ENCODE results near the gene SIDT2. TPM values are rescaled to one million over a fixed set of nuclear protein-coding genes. Genes with fewer than 3 reads are reported as not detected.
"Not testable (repeated sequence)": the region's sequence is repeated elsewhere in the genome, so short reads cannot be mapped to it uniquely, and the experiment has no call there.

SIDT2 gene
- total RNA-seq, 1 donor = 32.0 TPM

GRCh38 chr11:117201658-117202305, 23.2 kb downstream of the SIDT2 start:
- no peak for DNase-seq (ENCODE audit: low read depth in 2 of 3, low spot score in 2 of 3)

GRCh38 chr11:117202386-117203068, 24.0 kb downstream of the SIDT2 start:
- DNase-seq (ENCODE audit: low read depth in 2 of 3, low spot score in 2 of 3) = no peak

- no peak for DNase-seq (ENCODE audit: low read depth in 2 of 3, low spot score in 2 of 3)
Measured at GRCh38 chr11:117203069-117203407, 24.5 kb downstream of the SIDT2 start.

GRCh38 chr11:117204283-117205080, 25.9 kb downstream of the SIDT2 start:
- DNase-seq (ENCODE audit: low read depth in 2 of 3, low spot score in 2 of 3) = no peak

DNA sequence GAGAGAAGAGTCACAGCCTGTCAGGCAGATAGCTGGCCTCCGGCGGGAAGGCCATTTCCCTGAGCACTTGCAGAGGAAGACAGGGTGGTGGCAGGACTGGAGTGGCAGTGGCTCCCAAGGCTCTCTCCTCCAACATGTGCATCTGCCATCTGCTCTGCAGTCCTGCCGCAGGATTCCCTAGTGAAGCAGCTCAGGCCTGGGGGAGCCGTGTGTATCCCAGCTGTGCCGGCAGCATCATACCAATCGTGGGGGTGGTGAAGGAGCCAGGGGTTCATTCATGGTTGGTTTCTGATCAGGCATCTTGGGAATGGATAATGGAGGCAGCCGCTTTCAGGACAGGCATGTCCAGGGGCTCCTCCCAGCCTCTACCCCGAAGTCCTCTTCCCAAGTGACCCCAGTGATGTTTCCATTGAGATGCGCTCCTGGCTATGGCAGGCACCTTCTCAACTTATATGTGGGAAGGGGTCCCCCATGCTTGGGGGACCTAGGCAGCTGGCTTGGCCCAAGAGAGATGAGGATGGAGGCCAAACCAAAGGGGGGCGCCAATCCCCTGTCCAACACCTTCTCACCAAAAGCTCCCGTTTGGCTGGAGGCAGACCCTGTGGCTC, 26.8 kb downstream of the SIDT2 start:
- no peak for DNase-seq (ENCODE audit: low read depth in 2 of 3, low spot score in 2 of 3)

DNA sequence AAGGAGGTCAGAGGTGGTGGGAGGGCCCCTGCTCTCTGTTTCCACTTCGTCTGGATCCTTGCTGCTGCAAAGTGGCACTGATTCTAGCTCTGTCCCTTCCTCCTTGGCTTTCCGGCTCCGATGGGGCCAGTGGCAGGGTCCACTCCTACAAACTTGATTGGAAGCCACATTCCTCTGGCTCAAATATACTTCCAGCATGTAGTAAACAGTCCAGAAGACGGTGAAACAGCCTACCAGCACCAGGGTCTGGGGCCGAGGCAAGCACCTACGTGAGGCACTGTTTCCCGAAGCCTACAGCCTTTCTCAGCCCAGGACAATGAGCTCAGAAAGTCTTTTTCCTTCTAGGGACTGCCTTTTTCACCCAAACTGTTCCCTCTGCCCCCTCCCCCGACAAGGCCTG, 27.6 kb downstream of the SIDT2 start:
- DNase-seq (ENCODE audit: low read depth in 2 of 3, low spot score in 2 of 3) = not testable (repeated sequence)

DNA sequence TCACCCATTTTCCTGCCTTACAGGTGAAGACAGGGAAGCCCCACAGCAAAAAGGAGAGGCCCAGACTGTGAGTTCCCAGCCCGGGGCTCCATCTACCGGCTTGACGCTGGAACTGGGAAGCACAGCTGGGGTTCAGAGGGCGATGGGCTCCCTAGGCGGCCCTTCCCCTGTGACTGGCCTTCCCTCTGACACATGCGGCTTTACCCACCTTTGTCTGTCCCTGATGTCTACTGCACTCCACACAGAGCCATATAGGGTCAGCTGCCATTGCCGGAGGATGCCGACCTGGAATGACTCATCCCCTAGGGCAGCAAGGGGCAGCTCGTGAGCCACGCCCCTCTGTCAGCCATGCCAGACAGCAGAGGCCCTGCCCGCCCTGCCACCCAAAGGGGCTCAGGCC, 28.3 kb downstream of the SIDT2 start:
- not testable (repeated sequence) for DNase-seq (ENCODE audit: low read depth in 2 of 3, low spot score in 2 of 3)

DNA sequence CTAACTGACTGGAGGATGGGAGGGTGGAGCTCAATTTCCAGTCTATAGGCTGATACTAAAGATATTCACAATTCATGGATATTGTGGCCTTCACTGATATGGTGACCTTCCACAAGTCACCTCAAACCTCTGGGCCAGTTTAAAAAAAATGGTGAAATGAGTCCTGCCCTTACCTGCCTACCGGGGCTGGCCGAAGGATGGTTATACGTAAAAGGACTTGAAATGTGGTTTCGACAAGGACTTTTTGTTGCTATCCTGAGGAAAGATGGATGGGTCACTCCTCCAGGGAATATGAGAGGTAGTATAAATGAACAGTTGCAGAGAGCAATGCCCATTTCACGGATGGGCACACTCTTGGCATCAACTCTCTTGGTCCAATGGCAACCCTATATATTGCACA, 28.9 kb downstream of the SIDT2 start:
- DNase-seq (ENCODE audit: low read depth in 2 of 3, low spot score in 2 of 3) = not testable (repeated sequence)

- not testable (repeated sequence) for DNase-seq (ENCODE audit: low read depth in 2 of 3, low spot score in 2 of 3)
Measured at GRCh38 chr11:117208710-117209109, 30.2 kb downstream of the SIDT2 start.

- not testable (repeated sequence) for DNase-seq (ENCODE audit: low read depth in 2 of 3, low spot score in 2 of 3)
Measured at GRCh38 chr11:117209351-117210125, 31.0 kb downstream of the SIDT2 start.

DNA sequence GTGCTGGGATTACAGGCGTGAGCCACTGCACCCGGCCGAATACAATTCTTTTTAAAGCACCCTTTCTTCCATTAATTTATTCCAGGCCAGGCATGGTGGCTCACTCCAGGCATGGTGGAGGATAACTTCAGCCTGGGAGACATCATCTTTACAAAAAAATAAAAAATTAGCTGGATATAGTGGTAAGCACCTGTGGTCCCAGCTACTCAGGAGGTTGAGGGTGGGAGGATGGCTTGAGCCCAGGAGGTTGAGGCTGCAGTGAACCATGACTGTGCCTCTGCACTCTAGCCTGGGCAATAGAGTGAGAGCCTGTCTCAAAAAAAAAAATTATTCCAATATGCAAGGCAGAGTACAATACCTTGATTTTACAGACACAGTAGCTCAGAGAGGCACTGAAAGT, 32.1 kb downstream of the SIDT2 start:
- no peak for DNase-seq (ENCODE audit: low read depth in 2 of 3, low spot score in 2 of 3)

DNA sequence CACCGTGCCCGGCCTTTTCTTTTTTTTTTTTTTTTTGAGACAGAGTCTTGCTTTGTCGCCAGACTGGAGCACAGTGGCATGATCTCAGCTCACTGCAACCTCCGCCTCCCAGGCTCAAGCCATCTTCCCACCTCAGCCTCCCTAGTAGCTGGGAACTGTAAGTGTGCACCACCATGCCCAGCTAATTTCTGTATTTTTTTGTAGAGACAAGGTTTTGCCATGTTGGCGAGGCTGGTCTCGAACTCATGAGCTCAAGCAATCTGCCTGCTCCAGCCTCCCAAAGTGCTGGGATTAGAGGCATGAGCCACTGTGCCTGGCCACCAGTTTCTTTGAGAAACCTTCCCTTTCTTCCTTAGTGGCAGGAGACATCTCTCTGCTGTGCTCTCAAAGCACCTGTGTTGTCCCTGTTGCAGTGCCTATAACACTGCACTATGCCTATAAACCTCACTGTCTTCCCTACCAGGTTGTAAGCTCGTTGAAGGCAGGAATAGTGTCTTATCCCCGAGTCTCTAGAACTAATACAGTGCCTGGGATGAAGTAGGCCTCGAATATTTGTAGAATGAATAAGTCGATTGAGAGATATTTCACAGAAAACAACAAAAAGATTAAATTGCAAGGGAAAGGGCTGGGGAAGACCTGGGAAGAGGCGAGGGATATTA, 34.3 kb downstream of the SIDT2 start:
- no peak for DNase-seq (ENCODE audit: low read depth in 2 of 3, low spot score in 2 of 3)

DNA sequence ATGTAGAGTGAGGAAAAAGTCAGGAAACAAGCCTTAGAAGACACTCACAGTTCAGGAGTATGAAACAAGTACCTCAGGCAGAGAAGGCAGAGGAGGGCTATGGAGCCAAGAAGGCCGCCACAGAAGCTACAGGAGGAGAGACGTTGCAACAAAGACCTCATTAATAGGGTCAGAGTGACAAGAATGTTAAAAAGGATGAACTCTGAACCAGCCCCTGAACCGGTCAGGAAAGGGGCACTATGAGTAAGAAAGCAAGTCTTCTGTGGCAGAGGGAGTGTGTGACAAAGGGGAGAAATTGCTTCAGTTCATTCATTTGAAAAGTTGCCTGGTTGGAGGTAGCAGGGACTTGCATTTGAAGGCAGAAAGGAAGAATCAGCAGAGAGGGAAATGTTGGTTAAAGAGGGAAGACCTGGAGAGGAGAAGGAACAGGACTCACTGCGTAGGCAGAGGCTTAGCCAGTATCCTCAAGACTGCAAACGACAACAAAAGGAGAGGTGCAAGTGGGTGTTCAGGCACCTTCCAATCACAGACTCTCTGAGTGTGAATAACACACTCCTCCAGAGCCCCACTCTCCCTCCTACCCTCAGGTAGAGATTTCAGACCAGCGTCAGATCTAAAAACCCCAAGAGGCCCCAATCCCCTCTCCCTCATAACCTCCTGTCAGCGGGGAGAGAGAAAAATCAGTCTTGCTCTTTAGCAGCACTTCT, 36.0 kb downstream of the SIDT2 start:
- DNase-seq (ENCODE audit: low read depth in 2 of 3, low spot score in 2 of 3) = no peak

- no peak for DNase-seq (ENCODE audit: low read depth in 2 of 3, low spot score in 2 of 3)
Measured at GRCh38 chr11:117217141-117218084, 38.9 kb downstream of the SIDT2 start.

GRCh38 chr11:117218133-117218915, 39.8 kb downstream of the SIDT2 start:
- no peak for DNase-seq (ENCODE audit: low read depth in 2 of 3, low spot score in 2 of 3)

DNA sequence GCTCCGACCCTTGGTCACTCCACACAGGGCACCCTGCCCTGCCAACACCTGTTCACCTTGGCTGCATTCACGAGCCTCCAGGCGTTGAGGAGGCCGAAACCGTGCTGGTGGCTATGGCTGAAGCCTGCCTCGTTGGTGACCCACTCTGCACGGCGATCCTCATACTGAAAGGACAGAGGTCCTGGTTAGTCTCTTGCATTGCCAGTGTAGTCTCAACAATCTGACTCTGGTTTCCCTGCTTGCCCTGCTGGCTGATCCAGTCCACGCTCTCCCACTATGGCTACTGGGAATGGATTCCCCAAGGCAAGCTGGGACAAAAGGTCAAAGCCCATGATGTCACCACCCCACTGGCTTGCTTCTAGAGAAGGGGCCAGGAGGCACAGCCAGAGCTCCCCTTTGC, 40.5 kb downstream of the SIDT2 start:
- no peak for DNase-seq (ENCODE audit: low read depth in 2 of 3, low spot score in 2 of 3)

DNA sequence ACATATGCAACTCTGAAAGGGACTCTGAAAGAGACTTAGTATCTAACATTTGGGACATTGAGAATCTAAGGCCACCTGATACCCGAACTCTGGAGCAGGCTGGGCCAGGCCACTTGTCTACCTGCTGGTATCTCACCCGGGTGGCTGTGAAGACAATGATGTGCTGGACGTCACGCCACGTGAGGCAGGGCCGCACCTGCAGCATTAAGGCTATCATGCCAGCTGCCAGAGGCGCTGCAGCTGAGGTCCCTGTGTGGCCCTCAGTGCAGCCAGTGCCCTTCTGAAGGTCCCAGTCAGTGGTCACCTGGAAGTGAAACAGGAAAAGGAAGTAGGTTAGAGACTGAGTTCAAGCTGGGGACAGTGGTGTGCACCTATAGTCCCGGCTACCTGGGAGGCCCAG, 40.9 kb downstream of the SIDT2 start:
- DNase-seq (ENCODE audit: low read depth in 2 of 3, low spot score in 2 of 3) = no peak

- DNase-seq (ENCODE audit: low read depth in 2 of 3, low spot score in 2 of 3) = no peak
Measured at GRCh38 chr11:117219995-117220394, 41.5 kb downstream of the SIDT2 start.

Measured in hematopoietic multipotent progenitor cell (in vitro differentiated cells).